ENCODE results near the gene CLMN. TPM values are rescaled to one million over a fixed set of nuclear protein-coding genes. Genes with fewer than 3 reads are reported as not detected.

CLMN gene
- 114 to 120 TPM (median 117 TPM) in 3 replicates for total RNA-seq

DNA sequence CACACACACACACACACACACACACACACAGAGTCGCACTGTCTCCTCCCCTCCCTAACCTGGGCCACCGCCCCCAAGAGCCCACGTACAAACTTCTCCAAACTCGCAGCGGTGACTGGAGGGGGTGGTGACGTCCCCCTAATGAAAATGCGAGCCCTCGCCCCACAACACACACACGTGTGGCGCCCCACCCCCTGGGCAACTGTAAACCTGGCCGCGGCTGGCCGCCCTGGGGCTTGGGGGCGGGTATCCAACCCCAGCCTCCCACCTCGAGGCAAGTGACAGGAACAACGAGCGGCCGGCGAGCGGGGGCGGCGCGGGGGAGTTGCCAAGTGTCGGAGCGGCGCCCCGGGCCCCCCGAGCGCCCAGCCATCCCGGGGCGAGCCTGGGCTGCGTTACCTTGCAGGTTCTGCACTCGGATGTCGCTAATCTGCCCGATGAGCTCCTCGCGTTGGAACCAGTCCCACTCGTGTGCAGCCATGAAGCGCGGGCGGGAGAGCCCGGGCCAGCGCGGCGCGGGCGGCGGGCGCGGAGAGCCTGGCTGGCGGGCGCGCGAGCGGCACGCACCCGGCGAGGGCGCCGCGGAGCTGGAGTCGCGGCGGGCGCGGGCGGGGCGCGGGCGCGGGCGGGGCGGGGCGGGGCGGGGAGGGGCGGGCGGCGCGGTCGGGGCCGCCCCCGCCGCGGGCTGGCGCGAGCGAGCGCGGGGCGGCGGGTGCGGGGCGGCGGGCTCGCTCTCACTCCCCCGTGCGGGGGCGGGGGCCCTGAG is at the start of gene CLMN:
Gene CLMN, minus strand, starts transcription at position 597 of the 766 bp plus-strand sequence. Its CDS starts 116 bp downstream, at position 481.
- Mint-ChIP-seq H3K36me3 (no peaks in the 10 kb centered on the region), H3K9me3 (no peaks in the 10 kb centered on the region), H3K4me1 (peaks cover 67% of the 10 kb centered on the region), H3K4me3 (peak within 1 kb of the TSS; percentile 88), H3K27me3 (ENCODE audit: low read depth) (no peaks in the 10 kb centered on the region), H3K27ac (peak within 1 kb of the TSS; percentile 82)
- DNase-seq (ENCODE audit: low spot score in 2 of 2, unreplicated experiment in 2 of 2) = peak; percentile 53 to 71
- TF ChIP-seq, protein P1, sequence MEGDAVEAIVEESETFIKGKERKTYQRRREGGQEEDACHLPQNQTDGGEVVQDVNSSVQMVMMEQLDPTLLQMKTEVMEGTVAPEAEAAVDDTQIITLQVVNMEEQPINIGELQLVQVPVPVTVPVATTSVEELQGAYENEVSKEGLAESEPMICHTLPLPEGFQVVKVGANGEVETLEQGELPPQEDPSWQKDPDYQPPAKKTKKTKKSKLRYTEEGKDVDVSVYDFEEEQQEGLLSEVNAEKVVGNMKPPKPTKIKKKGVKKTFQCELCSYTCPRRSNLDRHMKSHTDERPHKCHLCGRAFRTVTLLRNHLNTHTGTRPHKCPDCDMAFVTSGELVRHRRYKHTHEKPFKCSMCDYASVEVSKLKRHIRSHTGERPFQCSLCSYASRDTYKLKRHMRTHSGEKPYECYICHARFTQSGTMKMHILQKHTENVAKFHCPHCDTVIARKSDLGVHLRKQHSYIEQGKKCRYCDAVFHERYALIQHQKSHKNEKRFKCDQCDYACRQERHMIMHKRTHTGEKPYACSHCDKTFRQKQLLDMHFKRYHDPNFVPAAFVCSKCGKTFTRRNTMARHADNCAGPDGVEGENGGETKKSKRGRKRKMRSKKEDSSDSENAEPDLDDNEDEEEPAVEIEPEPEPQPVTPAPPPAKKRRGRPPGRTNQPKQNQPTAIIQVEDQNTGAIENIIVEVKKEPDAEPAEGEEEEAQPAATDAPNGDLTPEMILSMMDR (IDR thresholded peaks at IDR 0.05; ENCODE audit: unreplicated experiment) = no peak

GRCh38 chr14:95365401-95365800 is 45.7 kb upstream of the CLMN start:
- Mint-ChIP-seq H3K36me3 (no peaks in the 10 kb centered on the region), H3K9me3 (no peaks in the 10 kb centered on the region), H3K27ac (no peak overlapping the region), H3K27me3 (ENCODE audit: low read depth) (peaks cover 3% of the 10 kb centered on the region), H3K4me3 (no peak overlapping the region), H3K4me1 (peaks cover 39% of the 10 kb centered on the region)
- DNase-seq (ENCODE audit: low spot score in 2 of 2, unreplicated experiment in 2 of 2) = no peak
- TF ChIP-seq, protein P1 (IDR thresholded peaks at IDR 0.05; ENCODE audit: unreplicated experiment) = no peak

- DNase-seq (ENCODE audit: low spot score in 2 of 2, unreplicated experiment in 2 of 2) = no peak
- TF ChIP-seq, protein P1 (IDR thresholded peaks at IDR 0.05; ENCODE audit: unreplicated experiment) = no peak
- Mint-ChIP-seq H3K4me1 (peaks cover 34% of the 10 kb centered on the region), H3K27me3 (ENCODE audit: low read depth) (peaks cover 8% of the 10 kb centered on the region), H3K36me3 (no peaks in the 10 kb centered on the region), H3K4me3 (no peak overlapping the region), H3K9me3 (no peaks in the 10 kb centered on the region), H3K27ac (no peak overlapping the region)
Observed at GRCh38 chr14:95364481-95365209, 44.9 kb upstream of the CLMN start.

- Mint-ChIP-seq H3K4me3 (no peak overlapping the region), H3K36me3 (no peaks in the 10 kb centered on the region), H3K9me3 (no peaks in the 10 kb centered on the region), H3K27ac (peak overlapping the region; percentile 75), H3K27me3 (ENCODE audit: low read depth) (peaks cover 11% of the 10 kb centered on the region), H3K4me1 (peaks cover 34% of the 10 kb centered on the region)
- no peak for DNase-seq (ENCODE audit: low spot score in 2 of 2, unreplicated experiment in 2 of 2)
- TF ChIP-seq, protein P1 (IDR thresholded peaks at IDR 0.05; ENCODE audit: unreplicated experiment) = no peak
Observed at GRCh38 chr14:95363468-95363954, 43.8 kb upstream of the CLMN start.

GRCh38 chr14:95362138-95362494 is 42.4 kb upstream of the CLMN start:
- TF ChIP-seq, protein P1 (IDR thresholded peaks at IDR 0.05; ENCODE audit: unreplicated experiment) = no peak
- Mint-ChIP-seq H3K36me3 (no peaks in the 10 kb centered on the region), H3K27me3 (ENCODE audit: low read depth) (peaks cover 11% of the 10 kb centered on the region), H3K4me3 (peak overlapping the region; percentile 47), H3K27ac (peak overlapping the region; percentile 19), H3K9me3 (no peaks in the 10 kb centered on the region), H3K4me1 (peaks cover 31% of the 10 kb centered on the region)
- DNase-seq (ENCODE audit: low spot score in 2 of 2, unreplicated experiment in 2 of 2) = no peak

All from mesothelial cell of epicardium (in vitro differentiated cells).